Measurements from ENCODE around the gene PAM. TPM values are rescaled to one million over a fixed set of nuclear protein-coding genes. Genes with fewer than 3 reads are reported as not detected.

The PAM gene
- total RNA-seq (2014; rRNA removed; shearing (Covaris generic)): 67.1 and 120 TPM in 2 replicates

DNA sequence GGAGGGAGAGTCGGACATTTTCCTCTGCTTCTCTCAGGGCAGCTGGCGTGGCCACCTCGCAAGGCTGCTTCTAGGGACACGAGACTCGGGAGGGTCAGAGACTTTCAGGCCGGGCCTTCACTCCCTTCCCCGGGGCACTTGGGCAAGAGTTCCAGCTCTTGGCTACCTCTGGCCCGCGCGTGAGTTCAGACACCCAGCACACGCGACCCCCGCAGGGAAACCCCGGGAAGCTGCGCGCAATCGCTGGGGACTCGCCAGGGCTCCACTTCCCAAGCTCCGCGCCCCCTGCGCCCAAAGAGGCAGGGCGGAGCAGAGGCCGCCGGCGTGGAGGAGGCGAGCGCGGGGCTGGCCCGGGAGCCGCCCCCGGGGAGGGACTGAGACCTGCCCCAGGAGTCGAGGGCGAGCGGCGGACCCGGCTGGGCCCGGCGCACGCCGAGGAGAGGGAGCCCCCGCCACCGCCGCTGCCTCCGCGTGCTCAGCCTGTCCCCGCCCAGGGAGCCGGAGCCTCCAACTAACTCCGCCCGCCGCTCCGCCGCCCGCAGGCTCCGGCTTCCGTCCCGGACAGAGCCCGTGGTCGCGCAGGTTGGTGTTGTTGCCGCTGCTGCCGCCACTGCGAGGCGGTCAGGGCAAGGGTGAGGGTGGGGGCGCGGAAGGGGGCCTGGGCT lies at the start of gene PAM:
PAM (plus strand) TSS at position 539 of the 665 bp plus-strand sequence. CDS start 110,891 bp downstream, outside the sequence.
- DNase-seq (ENCODE audit: low read depth): peak; percentile 86

DNA sequence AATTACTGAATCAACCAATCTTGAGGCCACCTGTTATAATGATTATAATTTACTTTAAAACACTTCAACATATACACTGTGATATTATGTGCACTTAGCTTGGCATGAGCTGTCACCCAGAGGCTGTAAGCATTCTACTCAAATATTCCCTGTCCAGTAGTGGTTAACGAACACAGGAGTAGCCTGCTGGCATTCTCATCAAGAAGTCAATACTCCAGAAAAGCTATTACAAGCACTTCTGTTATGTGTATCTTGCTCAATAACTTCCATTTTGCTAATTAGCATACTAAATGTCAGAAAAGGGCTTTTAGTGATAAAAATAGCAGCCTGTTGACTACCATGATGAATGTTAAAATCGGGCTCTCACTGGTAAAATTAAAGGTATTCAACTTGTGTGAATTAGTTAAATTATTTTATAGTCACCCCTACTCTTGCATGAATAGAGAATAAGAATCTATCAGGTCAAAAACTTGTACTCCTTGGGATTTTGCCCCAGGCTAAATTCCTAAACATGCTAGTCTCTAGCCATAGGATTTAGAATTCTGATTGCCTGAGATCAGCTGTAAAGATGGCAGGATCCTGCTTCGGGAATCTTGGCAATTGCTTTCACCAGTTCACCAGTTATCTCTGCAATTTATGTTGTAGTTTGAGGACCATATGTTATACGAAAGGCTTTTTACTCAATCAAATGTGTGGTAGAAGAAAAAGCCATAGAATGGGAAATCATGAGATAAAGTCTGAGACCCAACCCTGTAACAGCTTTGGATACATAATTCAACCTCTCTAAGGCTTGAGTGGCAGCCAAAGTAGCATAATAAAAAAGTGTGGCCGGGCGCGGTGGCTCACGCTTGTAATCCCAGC lies 43.4 kb upstream of the PAM start:
- DNase-seq (ENCODE audit: low read depth): no peak

DNA sequence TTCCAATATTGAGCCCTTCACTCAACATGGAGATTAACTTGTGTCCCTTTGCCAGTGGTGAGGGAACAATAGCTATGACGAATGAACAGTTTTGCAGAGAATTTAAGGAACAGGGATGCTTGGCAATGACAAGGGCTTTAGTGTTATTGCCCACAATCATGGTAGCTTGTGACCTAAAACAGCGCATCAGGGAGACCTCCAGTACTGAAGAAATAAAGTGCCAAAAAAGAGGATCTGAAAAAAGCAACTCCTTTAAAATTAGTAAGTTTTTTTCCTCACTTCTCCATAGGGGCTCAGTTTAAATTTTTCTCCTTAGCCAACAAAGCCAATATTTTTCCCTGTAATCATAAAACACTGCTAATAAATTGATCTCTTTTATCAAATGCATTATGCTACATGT lies 41.8 kb upstream of the PAM start:
- no peak for DNase-seq (ENCODE audit: low read depth)

DNA sequence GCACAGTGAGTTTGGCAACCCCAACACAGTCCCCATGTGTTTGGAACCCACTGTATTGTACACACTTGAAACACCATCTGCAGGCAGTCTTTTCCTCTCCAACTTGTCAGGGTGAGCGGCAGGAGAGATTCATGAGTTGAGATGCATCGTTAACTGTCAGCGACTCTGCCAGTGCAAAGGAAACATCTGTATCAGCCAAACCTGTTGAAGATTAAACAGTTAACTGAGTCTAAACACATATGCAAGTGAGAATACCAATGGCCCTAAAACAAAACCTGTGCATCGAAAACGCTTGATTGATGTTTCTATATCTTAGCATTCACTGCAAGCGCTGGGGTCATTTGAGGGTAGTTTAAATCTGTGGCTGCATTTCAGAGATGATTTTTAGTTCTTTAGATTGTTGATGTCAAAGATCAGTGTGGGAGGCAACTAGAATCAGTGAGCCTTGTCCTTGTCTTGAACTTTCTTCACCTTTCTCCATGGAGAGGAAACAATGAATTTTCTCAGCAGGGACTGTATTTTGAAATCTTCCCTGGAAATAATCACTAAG lies 41.3 kb upstream of the PAM start:
- no peak for DNase-seq (ENCODE audit: low read depth)

DNA sequence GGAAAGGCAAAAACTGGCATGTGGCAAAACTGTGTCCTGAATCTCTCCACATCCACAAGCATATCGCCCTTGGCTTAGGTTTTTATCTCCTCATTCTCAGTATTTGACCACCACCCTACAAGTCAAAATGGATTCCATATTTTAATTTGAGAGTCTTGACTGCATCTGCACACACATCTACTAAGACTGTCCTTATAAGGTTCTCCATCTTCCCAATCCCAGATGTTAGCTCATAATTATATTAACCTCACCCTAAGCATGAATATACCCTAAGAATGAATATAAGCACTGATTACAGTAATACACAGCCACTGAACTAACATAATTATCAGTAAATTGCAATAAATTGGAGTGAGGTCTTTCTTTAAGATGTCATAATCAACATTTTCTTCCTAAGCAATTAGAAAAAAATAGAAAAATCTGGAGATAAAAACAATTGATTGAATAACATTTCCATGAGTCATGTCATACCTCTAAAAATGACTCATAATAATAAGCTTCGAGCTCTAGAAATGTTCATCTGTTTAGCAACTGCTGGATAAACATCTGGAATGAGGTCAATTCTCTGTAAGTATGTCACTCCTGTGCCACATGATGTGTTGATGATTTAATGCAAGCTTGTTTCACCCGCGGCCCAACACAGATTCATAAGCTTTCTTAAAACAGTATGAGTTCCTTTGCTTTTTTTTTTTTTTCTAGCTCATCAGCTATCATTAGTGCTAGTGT lies 39.9 kb upstream of the PAM start:
- DNase-seq (ENCODE audit: low read depth): peak; percentile 25

DNA sequence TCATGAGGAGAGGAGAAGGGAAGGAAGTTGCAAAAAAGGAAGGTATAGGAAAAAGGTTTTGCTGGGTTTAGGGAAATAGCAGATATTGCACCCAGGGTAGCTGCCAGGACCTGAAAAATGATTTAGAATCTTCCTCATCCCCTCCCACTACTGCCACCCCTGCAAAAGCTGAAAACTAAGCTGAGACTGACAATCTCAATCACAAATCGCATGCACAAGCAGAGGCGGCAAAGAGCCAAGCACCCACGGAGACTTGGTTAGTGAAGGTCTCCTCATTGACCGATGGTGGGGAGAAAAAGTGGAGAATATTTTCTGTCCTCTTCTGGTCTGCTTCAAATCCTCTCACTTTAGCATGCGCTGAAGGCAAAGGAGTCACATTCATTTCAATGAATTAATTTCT lies 39.1 kb upstream of the PAM start:
- no peak for DNase-seq (ENCODE audit: low read depth)

DNA sequence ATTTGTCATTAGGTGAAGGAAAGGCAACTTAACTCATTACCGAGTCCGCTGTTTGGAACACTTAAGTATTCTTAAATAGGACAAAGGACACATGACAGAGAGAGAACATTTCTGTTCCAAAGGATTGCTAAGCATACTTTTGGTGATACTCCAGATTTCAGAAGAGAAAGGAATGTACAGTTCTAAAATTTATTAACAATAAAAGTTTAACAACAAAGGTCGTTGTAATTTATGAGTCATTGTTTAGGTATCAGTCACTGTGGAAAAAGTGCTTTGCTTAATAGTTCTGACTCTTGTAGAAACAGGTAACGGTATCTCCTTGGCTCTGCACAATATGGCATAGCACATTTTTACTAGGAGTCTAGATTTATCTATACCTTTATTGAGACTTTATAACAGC lies 36.3 kb upstream of the PAM start:
- DNase-seq (ENCODE audit: low read depth): no peak

DNA sequence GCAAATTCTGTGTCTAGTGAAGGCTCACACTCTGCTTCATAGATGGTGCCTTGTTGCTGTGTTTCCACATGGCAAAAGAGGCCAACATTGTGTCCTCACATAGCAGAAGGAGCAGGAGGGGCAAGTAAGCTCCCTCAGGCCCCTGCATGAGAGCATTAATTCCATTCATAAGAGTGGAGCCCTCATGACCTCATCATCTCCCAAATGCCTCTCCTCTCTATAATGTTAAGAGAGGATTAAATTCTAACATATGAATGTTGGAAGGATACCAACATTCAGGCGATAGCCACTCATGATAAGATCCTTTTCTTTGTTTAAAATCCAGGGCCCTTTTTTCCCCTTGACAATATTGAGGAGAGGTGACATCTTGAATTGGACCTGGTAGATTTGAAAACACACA lies 35.2 kb upstream of the PAM start:
- no peak for DNase-seq (ENCODE audit: low read depth)

DNA sequence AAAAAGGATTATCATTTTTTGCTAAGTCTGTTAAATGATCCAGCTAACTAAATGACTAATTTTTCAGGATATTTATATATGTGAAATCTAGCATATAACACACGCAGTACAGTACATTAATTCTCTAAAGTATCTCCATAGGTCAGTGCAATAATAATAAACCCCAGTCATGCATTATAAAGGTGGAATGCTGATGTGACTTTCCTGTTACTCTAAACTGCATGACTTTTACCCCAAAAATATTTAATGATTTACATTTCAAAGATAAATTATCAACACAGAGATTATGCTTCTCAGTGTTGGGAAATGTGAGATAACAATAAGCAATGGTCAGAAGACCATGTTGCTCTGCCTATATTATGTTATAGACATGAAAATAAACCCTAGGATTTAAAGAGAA lies 34.1 kb upstream of the PAM start:
- no peak for DNase-seq (ENCODE audit: low read depth)

DNA sequence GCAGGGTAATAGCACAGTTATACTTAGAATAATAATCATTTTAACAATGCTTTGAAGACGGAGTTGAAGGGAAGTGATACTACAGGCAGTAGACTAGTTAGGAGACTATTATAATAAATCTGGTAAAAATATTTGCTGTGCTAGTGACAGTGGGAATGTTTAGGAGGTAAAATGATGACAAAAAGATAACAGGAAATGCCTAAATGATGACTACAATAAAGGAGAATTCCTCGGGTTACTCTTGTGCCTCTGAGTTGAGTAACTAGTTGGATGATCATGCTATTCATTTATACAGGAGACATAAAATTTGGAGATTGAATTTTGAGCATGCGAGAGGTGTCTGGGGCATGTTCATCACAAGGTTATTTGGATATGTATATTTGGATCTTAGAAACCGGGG lies 32.2 kb upstream of the PAM start:
- DNase-seq (ENCODE audit: low read depth): peak; percentile 4

DNA sequence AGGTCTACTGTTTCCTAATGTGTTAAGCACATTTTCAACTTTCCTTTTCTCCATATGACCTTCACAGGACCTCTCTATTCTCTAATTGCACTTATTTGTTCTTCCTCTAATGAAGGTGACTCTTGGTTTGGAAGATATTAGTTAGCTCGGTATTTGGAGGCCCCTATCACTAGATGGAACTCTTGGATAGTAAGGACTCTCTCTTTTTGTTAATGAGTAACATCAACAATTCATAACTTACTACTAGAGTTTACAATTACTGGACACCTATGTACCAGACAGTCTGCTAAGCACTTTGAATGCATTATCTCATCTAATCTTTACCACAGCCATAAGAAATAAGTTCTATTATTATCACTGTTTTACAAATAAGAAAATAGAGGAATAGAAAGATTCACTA lies 23.4 kb upstream of the PAM start:
- no peak for DNase-seq (ENCODE audit: low read depth)

DNA sequence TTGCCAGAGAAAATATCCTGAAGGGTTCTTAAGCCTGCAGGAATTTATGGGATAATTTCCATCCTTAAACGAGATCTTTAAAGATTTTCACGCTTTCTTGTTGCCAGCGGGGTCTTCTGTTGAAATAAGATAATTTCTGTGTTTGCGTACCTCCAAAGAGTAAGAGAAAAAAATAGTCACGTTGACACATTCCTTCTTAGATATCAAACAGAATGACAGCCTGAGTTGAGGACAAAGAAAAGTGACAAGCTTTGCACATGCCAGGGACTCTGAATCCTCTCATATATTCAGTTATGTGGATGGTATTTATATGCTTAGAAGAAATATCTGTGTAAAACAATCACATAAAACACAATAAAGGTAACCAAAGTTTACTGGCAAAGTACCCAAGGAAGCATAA lies 21.6 kb upstream of the PAM start:
- no peak for DNase-seq (ENCODE audit: low read depth)

DNA sequence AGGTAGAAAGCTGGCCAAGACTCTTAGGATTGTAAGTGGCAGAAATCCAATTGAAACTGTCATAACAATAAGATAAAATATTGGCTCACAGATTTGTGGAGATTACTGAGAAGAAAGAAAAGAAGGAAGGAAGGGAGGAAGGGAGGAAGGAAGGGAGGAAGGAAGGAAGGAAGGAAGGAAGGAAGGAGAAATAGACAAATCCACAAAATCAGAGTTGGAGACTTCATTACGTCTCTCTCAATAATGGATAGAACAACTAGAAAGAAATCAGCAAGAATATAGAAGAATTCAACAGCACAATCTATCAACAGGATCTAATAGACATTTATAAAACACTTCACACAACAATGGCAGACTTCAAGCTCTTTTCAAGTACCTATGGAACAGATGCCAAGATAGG lies 17.9 kb upstream of the PAM start:
- DNase-seq (ENCODE audit: low read depth): no peak

DNA sequence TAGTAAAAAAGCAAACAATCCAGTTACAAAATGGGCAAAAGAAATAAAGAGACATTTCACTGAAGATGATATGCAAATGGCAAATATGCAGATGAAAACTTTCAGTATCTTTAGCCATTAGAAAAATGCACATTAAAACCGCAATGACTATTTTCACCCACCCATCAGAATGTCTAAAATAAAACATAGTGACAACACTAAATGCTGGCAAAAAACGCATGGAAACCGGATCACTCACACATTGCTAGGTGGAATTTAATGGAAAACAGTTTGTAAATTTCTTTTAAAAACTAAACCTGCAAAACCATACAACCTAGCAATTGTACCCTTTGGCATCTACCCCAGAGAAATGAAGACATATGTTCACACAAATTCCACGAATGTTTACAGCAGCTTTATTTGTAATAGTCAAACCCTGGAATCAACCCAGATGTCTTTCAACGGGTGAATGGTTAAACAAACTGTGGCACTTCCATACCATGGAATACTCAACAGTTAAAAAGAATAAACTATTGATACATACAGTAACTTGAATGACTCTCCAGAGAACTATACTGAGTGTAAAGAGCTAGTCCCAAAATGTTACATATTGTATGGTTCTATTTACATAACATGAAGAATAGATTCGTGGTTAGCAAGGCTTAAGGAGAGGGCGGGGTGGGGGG lies 17.2 kb upstream of the PAM start:
- no peak for DNase-seq (ENCODE audit: low read depth)

DNA sequence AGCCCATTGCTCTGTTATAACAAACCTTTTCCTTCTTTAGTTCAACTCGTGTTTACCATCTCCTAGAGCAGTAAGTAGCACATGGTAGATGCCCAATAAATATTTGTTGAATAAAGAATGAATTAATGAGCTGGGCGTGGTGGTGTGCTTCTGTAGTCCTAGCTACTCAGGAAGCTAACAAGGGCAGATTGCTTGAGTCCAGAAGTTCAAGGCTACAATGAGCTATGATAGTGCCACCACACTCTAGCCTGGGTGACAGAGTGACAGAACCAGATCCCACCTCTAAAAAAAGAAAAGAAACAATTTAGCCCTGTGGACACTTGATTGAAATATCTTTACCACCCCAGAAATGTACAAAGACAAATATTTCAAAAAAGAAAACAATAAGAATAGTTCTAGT lies 14.6 kb upstream of the PAM start:
- DNase-seq (ENCODE audit: low read depth): no peak

DNA sequence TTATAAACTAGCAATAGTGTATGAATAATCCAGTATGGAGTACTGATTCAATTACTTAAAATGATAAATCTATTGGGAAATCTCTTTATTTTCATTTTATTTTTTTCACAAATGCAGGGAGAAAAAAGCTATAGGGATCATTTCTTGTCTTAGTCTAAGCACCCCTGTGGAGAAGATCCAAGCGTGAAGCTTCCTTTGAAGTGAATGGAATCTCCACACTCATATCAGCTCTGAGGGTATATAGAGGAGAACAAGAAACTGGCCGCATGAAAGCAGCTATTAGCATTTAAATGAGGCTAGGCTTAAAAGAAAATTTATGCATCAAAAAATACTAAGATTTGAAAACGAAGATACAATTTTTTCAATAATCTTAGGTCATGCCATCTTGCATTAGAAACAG lies 12.9 kb upstream of the PAM start:
- no peak for DNase-seq (ENCODE audit: low read depth)

DNA sequence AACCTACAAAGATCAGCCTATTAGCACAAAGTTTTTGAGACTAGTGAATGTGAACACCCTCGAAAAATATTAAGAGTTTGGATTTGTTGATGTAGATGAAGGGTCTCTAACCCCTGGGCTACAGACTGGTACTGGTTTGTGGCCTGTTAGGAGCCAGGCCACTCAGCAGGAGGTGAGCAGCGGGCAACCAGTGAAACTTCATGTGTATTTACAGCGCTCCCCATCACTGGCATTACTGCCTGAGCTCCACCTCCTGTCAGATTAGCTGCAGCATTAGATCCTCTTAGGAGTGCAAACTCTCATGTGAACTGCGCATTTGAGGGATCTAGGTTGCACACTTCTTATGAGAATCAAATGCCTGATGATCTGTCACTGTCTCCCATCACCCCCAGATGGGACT lies 11.2 kb upstream of the PAM start:
- no peak for DNase-seq (ENCODE audit: low read depth)

DNA sequence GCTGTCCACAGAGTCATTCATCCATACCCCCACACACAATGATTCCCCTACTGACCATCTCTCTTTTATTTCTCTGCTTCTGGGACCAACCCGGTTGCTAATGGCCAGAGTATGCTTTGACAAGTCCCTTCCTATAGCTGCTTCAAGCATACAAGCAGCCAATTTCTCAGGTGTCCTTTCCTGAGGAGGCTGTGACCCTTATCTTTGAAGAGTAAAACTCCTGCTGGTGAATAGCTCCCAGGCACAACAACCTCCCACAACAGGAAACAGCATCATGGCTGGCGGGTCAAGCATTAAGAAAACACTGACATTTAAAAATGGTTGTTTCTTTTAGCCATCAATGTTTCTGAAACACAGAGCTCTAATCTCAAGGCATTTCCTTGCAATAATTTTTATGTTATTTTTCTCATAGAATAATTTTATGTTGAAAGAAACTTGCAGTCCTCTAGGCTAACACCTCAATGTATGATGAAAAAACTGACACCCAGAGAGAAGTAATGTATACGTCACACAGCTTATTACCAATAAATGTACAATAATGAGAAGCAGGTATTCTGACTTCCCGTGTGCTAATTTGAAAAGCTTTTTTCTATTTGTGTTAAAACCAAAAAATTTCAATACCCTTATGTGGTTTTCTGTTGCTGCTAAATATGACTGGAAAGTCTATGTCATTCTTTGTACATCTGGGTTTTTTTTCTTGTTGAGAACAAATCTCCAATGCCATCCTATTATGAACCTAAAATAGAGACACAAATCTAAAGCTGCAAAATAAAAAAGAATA lies 7.5 kb upstream of the PAM start:
- DNase-seq (ENCODE audit: low read depth): no peak

DNA sequence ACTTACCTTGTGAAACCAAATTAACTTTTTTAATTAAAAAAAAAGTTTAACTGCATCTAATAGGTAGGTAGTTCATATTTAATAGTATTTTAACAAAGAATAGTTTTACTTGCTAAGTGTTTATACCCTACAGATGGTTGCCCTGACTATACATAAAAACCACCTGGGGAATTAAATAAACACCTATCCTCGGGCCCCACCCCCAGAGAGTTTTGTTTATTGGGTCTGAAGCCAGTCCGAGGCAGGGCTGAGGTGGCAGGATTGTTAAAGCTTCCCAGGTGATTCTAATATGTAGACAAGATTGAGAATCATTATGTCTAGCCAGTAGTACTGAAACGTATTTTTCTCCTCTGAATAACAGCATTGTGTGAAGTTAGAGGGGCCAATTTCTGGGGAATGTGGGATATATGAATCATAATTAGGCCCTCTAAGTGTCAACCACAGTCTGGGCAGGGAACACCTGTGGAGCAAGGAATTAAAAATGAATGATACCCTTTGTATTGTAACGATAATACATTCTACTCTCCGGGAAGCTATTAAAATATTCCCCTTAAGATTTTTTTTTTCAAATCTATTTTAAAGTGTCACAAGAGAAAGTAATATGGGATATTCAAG lies 5.6 kb upstream of the PAM start:
- DNase-seq (ENCODE audit: low read depth): peak; percentile 21

DNA sequence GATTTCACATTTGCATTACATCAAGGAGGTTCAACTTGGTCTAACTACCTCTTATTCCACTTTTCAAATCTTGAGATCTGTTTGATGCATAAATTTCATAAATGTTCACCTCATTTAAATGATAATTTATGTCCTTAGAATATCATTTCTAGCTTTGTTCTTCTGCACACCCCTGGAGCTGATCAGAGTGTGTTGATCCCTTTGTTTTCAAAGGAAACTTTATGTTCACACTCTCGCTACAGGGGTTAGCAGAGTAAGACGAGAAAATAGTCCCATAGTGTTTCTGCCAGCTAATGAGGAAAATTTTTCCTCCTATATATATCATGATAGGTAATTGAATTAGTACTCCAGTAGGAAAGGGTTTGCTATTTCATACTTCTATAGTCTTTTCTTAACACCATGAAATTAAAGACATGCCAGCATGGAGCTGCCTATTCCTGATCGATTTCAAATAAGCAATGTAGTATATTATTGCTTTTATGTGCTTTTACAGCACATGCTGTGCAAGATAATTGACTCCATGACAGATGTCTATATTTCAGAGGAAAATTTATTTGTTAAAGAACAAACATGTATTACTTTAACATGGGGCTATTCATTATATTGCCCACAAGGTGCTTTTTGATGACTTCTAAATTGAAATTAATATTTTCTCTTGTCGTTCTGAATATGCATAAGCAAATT lies 4.8 kb upstream of the PAM start:
- DNase-seq (ENCODE audit: low read depth): no peak
